SU-DHL-6 (cell line): ENCODE results near the gene TMEM229A.

Source experiments
- H2AFZ ChIP-seq: fragments of 200-600 bp; sonication (generic); 2 replicates; pipeline ENCODE4 v1.6.1; 2014; ENCODE audit warnings: low read depth, mild to moderate bottlenecking, moderate library complexity, mixed read lengths, antibody characterized with exemption, low read length; ENCODE audit not compliant: severe bottlenecking
- H3F3A ChIP-seq: fragments of 200-600 bp; shearing (Covaris generic); 2 replicates; pipeline ENCODE4 v1.6.0; 2016; ENCODE audit warnings: antibody characterized with exemption, mild to moderate bottlenecking; ENCODE audit not compliant: insufficient read depth
- H3K27ac ChIP-seq: fragments of 200-600 bp; sonication (generic); 2 replicates; pipeline ENCODE4 v1.5.1; 2016; ENCODE audit warnings: low read depth, mild to moderate bottlenecking, low read length, moderate library complexity, mixed read lengths
- H3K27me3 ChIP-seq: fragments of 200-600 bp; sonication (generic), shearing (Covaris generic); 2 replicates; pipeline ENCODE4 v1.6.0; 2014; ENCODE audit warnings: mild to moderate bottlenecking, low read length
- H3K36me3 ChIP-seq: fragments of 200-600 bp; sonication (generic); 2 replicates; pipeline ENCODE4 v1.6.1; 2014; ENCODE audit warnings: mild to moderate bottlenecking, low read length, mixed read lengths
- H3K4me2 ChIP-seq: fragments of 300-600, 200-600 bp; shearing (Covaris generic), sonication (generic); 2 replicates; pipeline ENCODE4 v1.6.0; 2014; ENCODE audit warnings: low read length, low read depth, mild to moderate bottlenecking; ENCODE audit not compliant: poor library complexity, severe bottlenecking
- H3K4me3 ChIP-seq: fragments of 200-600 bp; sonication (generic); 2 replicates; pipeline ENCODE4 v1.5.1; 2014; ENCODE audit warnings: antibody characterized with exemption, low read length, mild to moderate bottlenecking, mixed read lengths; ENCODE audit not compliant: insufficient read depth, poor library complexity, severe bottlenecking
- H3K79me2 ChIP-seq: fragments of 200-600 bp; sonication (generic); 2 replicates; pipeline ENCODE4 v1.6.1; 2014; ENCODE audit warnings: mild to moderate bottlenecking, low read length, moderate library complexity; ENCODE audit not compliant: insufficient read depth
- H3K9ac ChIP-seq: fragments of 200-600 bp; sonication (generic); 2 replicates; pipeline ENCODE4 v1.7.0; 2014; ENCODE audit warnings: mild to moderate bottlenecking, low read length
- H3K9me2 ChIP-seq: fragments of 200-600 bp; sonication (generic); replicated peaks from 2 replicates; pipeline ENCODE4 v1.6.1; 2014; ENCODE audit warnings: low read length; ENCODE audit not compliant: insufficient read depth
- H3K9me3 ChIP-seq: fragments of 200-600 bp; sonication (generic); 2 replicates; pipeline ENCODE4 v1.6.1; 2014; ENCODE audit warnings: low read length, mixed read lengths; ENCODE audit not compliant: insufficient read depth
- H4K20me1 ChIP-seq: fragments of 200-600 bp; sonication (generic); 2 replicates; pipeline ENCODE4 v1.6.1; 2014; ENCODE audit warnings: low read depth, mild to moderate bottlenecking, antibody characterized with exemption, low read length, moderate library complexity, mixed read lengths
- CTCF ChIP-seq: fragments of 200-600 bp; sonication (generic); IDR thresholded peaks from one replicate; pipeline ENCODE4 v1.5.1; 2017; ENCODE audit warnings: antibody characterized with exemption, mild to moderate bottlenecking, low read length, moderate library complexity; ENCODE audit not compliant: insufficient read depth, poor library complexity, severe bottlenecking
- EZH2phosphoT487 ChIP-seq: fragments of 200-600 bp; sonication (generic), shearing (Covaris generic); conservative IDR thresholded peaks from 2 replicates; pipeline ENCODE4 v1.6.1; 2018; ENCODE audit warnings: mild to moderate bottlenecking, antibody characterized with exemption, low read length, moderate library complexity, mixed read lengths

The TMEM229A gene

GRCh38 chr7:123987445-123987844 is 45.4 kb downstream of the TMEM229A start:
- no peaks in the 10 kb centered on the region for H3K36me3 ChIP-seq
- H3K9ac ChIP-seq = no peak overlapping the region
- H3K4me2 ChIP-seq = no peak overlapping the region
- H3K27me3 ChIP-seq = no peaks in the 10 kb centered on the region
- H3K9me3 ChIP-seq = no peaks in the 10 kb centered on the region
- TF ChIP-seq EZH2phosphoT487 (no peak), CTCF (no peak)
- no peaks in the 10 kb centered on the region for H3K79me2 ChIP-seq
- H3F3A ChIP-seq = no peaks in the 10 kb centered on the region
- H3K4me3 ChIP-seq = no peak overlapping the region
- no peaks in the 10 kb centered on the region for H3K9me2 ChIP-seq
- H4K20me1 ChIP-seq = no peaks in the 10 kb centered on the region
- H2AFZ ChIP-seq = no peak overlapping the region
- H3K27ac ChIP-seq = no peak overlapping the region
